Activated CD4-positive, alpha-beta memory T cell treated with anti-CD3 and anti-CD28 coated beads for 36 hours (primary cell): ENCODE results near the gene PRL. TPM values are rescaled to one million over a fixed set of nuclear protein-coding genes. Genes with fewer than 3 reads are reported as not detected.

ENCODE experiments used
- CTCF ChIA-PET: fragments of 350-600 bp; sonication (Branson Sonifier 250); formaldehyde crosslinking; loops from one replicate; lab custom pipeline; 2021; ENCODE audit warnings: antibody characterized with exemption, inconsistent platforms; lab: Charles Lee
- POLR2A ChIA-PET: fragments of 350-600 bp; sonication (Branson Sonifier 250); formaldehyde crosslinking; loops from one replicate; lab custom pipeline; 2021; ENCODE audit warnings: antibody characterized with exemption; lab: Charles Lee
- DNase-seq: peaks from one replicate; pipeline ENCODE4 v3.0.0-alpha.2; 2020
- H3K27ac Mint-ChIP-seq: one replicate; pipeline ENCODE4 v1.8.0; 2021; ENCODE audit warnings: mixed read lengths
- H3K27me3 Mint-ChIP-seq: one replicate; pipeline ENCODE4 v1.8.0; 2021; ENCODE audit warnings: mixed read lengths
- H3K36me3 Mint-ChIP-seq: one replicate; pipeline ENCODE4 v1.8.0; 2021; ENCODE audit warnings: mixed read lengths
- H3K4me1 Mint-ChIP-seq: one replicate; pipeline ENCODE4 v1.8.0; 2021; ENCODE audit warnings: low read depth, mixed read lengths
- H3K4me3 Mint-ChIP-seq: one replicate; pipeline ENCODE4 v1.8.0; 2021; ENCODE audit warnings: mild to moderate bottlenecking, mixed read lengths
- H3K9me3 Mint-ChIP-seq: one replicate; pipeline ENCODE4 v1.8.0; 2021; ENCODE audit warnings: mixed read lengths
- intact Hi-C: fragments of 100-400 bp; cut with micrococcal nuclease; formaldehyde crosslinking; loops from one replicate; pipeline ENCODE4 v1.15.1; 2023
- total RNA-seq, 2 experiments: library from RNA; stranded (reverse); gene quantifications; one replicate each; pipeline ENCODE4 v1.2.3, GENCODE V29; 2021

The PRL gene
- total RNA-seq, 2 experiments from 2014 or later: not detected

DNA sequence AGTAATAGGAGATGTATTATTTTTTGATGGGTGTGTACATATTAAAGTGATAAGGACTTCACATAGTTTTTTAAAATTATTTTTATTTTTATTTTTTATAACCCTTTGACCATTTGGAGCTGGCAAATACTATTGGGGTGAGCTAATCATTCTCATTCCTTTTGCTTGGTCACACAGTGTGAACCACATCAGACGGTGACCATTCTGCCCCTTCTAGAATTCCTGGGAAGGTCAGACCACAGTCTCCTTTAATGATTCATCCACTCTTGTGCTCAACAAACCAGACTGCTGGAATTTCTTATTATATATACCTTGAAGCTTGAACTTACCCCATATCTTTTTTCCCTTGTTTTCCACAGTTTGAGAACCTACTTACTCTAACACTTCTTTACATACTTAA is 23.9 kb upstream of the PRL start:
- POLR2A ChIA-PET: no interaction called here
- H3K27ac Mint-ChIP-seq: no peak overlapping the region
- CTCF ChIA-PET: no interaction called here
- intact Hi-C loops: no loop called here
- no peak overlapping the region for H3K4me3 Mint-ChIP-seq
- no peaks in the 10 kb centered on the region for H3K4me1 Mint-ChIP-seq
- no peaks in the 10 kb centered on the region for H3K27me3 Mint-ChIP-seq
- no peaks in the 10 kb centered on the region for H3K36me3 Mint-ChIP-seq
- DNase-seq: no peak
- H3K9me3 Mint-ChIP-seq: peaks cover 5% of the 10 kb centered on the region

DNA sequence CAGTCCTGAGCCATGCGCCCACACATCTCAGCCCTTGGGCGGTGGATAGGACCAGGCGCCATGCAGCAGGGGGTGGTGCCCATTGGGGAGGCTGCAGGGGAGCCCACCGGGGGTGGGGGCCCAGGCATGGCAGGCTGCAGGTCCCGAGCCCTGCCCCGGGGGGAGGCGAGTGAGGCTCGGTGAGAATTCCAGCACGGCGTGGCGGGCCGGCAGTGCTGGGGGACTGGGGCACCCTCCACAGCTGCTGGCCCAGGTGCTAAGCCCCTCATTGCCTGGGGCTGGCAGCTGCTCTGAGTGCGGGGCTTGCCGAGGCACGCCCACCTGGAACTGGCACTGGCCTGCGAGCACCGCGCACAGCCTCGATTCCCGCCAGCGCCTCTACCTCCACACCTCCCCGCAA is 21.6 kb upstream of the PRL start:
- POLR2A ChIA-PET: no interaction called here
- H3K27ac Mint-ChIP-seq: no peak overlapping the region
- H3K27me3 Mint-ChIP-seq: no peaks in the 10 kb centered on the region
- H3K9me3 Mint-ChIP-seq: peaks cover 15% of the 10 kb centered on the region
- no peak for DNase-seq
- intact Hi-C loops: no loop called here
- no peaks in the 10 kb centered on the region for H3K4me1 Mint-ChIP-seq
- no peaks in the 10 kb centered on the region for H3K36me3 Mint-ChIP-seq
- CTCF ChIA-PET: no interaction called here
- H3K4me3 Mint-ChIP-seq: no peak overlapping the region

- ChIA-PET POLR2A (no interaction called here), CTCF (no interaction called here)
- H3K27ac Mint-ChIP-seq: no peak overlapping the region
- intact Hi-C loops: no loop called here
- H3K27me3 Mint-ChIP-seq: no peaks in the 10 kb centered on the region
- no peak for DNase-seq
- no peak overlapping the region for H3K4me3 Mint-ChIP-seq
- peaks cover 26% of the 10 kb centered on the region for H3K9me3 Mint-ChIP-seq
- H3K4me1 Mint-ChIP-seq: no peaks in the 10 kb centered on the region
- no peaks in the 10 kb centered on the region for H3K36me3 Mint-ChIP-seq
Measured at GRCh38 chr6:22313796-22314195, 17.0 kb upstream of the PRL start.

- H3K4me3 Mint-ChIP-seq: no peak overlapping the region
- H3K27ac Mint-ChIP-seq: no peak overlapping the region
- intact Hi-C loops: no loop called here
- DNase-seq: no peak
- H3K27me3 Mint-ChIP-seq: no peaks in the 10 kb centered on the region
- POLR2A ChIA-PET: no interaction called here
- CTCF ChIA-PET: interaction anchor here (0.6 kb wide), 1 partner anchor 53 kb away, joined by 3 read pairs; no protein-coding TSS in a partner anchor
- H3K36me3 Mint-ChIP-seq: no peaks in the 10 kb centered on the region
- H3K4me1 Mint-ChIP-seq: no peaks in the 10 kb centered on the region
- peaks cover 15% of the 10 kb centered on the region for H3K9me3 Mint-ChIP-seq
Measured at GRCh38 chr6:22308939-22309338, 12.1 kb upstream of the PRL start.

GRCh38 chr6:22306741-22307466 is 10.1 kb upstream of the PRL start:
- ChIA-PET POLR2A (no interaction called here), CTCF (no interaction called here)
- Mint-ChIP-seq H3K4me1 (no peaks in the 10 kb centered on the region), H3K4me3 (no peak overlapping the region), H3K27ac (no peak overlapping the region), H3K36me3 (no peaks in the 10 kb centered on the region), H3K27me3 (no peaks in the 10 kb centered on the region), H3K9me3 (peaks cover 11% of the 10 kb centered on the region)
- intact Hi-C loops: no loop called here
- no peak for DNase-seq

DNA sequence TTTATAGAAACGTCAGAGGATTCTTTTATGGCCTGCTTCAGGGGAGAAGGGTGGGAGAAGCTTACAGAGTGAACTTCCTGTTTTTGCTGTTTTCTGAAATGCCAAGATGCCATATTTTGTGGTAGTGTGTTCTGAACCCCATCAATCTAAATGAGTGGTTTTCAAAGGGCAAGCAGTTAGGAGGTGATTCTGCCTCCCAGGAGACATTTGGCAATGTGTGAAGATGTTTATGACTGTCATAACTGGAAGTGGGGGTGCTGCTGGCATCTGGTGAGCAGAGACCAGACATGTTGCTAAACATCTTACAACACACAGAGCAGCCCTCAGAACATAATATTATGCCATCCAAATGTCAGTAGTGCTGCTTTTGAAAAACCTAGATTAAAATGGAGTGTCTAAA is 6.0 kb upstream of the PRL start:
- ChIA-PET CTCF (no interaction called here), POLR2A (no interaction called here)
- Mint-ChIP-seq H3K27me3 (no peaks in the 10 kb centered on the region), H3K9me3 (no peaks in the 10 kb centered on the region), H3K36me3 (no peaks in the 10 kb centered on the region), H3K27ac (no peak overlapping the region), H3K4me1 (no peaks in the 10 kb centered on the region), H3K4me3 (no peak overlapping the region)
- DNase-seq: no peak
- intact Hi-C loops: no loop called here

- DNase-seq: no peak
- CTCF ChIA-PET: no interaction called here
- Mint-ChIP-seq H3K27ac (no peak overlapping the region), H3K27me3 (no peaks in the 10 kb centered on the region), H3K4me1 (no peaks in the 10 kb centered on the region), H3K9me3 (no peaks in the 10 kb centered on the region), H3K4me3 (no peak overlapping the region), H3K36me3 (no peaks in the 10 kb centered on the region)
- POLR2A ChIA-PET: no interaction called here
- intact Hi-C loops: no loop called here
Measured at GRCh38 chr6:22300273-22300998, 3.6 kb upstream of the PRL start.

DNA sequence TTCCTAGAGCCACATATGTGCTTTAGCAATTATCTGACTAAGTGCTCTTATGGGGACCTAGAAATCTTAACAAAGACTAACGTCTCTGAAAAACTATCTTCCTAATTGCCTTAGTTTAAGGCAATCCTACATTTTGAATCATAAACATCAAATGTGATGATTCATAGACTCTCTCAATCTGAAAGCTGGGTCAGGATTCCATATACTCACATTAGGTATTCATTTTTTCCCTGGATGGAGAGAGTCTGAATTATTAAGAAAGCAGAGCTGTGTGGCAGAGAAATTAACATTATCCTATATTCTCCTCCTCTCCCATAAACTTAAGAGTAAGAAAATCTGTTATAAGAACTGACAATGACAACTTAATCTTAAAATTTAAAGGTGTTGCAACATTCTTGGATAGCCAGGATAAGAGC is 1.6 kb upstream of the PRL start:
- H3K36me3 Mint-ChIP-seq: no peaks in the 10 kb centered on the region
- DNase-seq: no peak
- H3K4me3 Mint-ChIP-seq: no peak overlapping the region
- intact Hi-C loops: no loop called here
- CTCF ChIA-PET: no interaction called here
- no peaks in the 10 kb centered on the region for H3K9me3 Mint-ChIP-seq
- no peaks in the 10 kb centered on the region for H3K27me3 Mint-ChIP-seq
- POLR2A ChIA-PET: no interaction called here
- H3K4me1 Mint-ChIP-seq: no peaks in the 10 kb centered on the region
- H3K27ac Mint-ChIP-seq: no peak overlapping the region

GRCh38 chr6:22296067-22296466 is 769 bp downstream of the PRL start:
- intact Hi-C loops: no loop called here
- ChIA-PET POLR2A (no interaction called here), CTCF (no interaction called here)
- Mint-ChIP-seq H3K27ac (no peak overlapping the region), H3K9me3 (peaks cover 4% of the 10 kb centered on the region), H3K4me3 (no peak overlapping the region), H3K27me3 (no peaks in the 10 kb centered on the region), H3K36me3 (no peaks in the 10 kb centered on the region), H3K4me1 (no peaks in the 10 kb centered on the region)
- DNase-seq: no peak

GRCh38 chr6:22295145-22295544 is 1.7 kb downstream of the PRL start:
- intact Hi-C loops: no loop called here
- no peaks in the 10 kb centered on the region for H3K4me1 Mint-ChIP-seq
- DNase-seq: no peak
- peaks cover 4% of the 10 kb centered on the region for H3K9me3 Mint-ChIP-seq
- no peak overlapping the region for H3K4me3 Mint-ChIP-seq
- no peak overlapping the region for H3K27ac Mint-ChIP-seq
- ChIA-PET POLR2A (no interaction called here), CTCF (no interaction called here)
- H3K36me3 Mint-ChIP-seq: no peaks in the 10 kb centered on the region
- no peaks in the 10 kb centered on the region for H3K27me3 Mint-ChIP-seq

- Mint-ChIP-seq H3K36me3 (no peaks in the 10 kb centered on the region), H3K4me3 (no peak overlapping the region), H3K27ac (no peak overlapping the region), H3K4me1 (no peaks in the 10 kb centered on the region), H3K27me3 (no peaks in the 10 kb centered on the region), H3K9me3 (peaks cover 4% of the 10 kb centered on the region)
- no peak for DNase-seq
- CTCF ChIA-PET: no interaction called here
- POLR2A ChIA-PET: no interaction called here
- intact Hi-C loops: no loop called here
Measured at GRCh38 chr6:22294301-22294700, 2.5 kb downstream of the PRL start.

DNA sequence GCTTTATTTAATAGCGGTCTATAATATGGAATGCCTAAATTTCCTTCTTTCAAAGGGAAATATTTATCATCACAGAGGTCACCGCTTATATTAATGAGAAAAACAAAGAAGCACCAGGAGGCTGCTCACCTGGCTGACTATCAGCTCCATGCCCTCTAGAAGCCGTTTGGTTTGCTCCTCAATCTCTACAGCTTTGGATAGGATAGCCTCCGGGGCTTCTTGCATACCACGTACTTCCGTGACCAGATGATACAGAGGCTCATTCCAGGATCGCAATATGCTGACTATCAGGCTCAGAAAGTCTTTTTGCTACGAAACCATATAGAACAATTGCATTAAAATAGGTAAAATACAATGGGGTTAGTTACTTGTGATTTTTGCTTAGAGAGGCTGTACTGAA is 6.8 kb downstream of the PRL start:
- POLR2A ChIA-PET: no interaction called here
- no peaks in the 10 kb centered on the region for H3K27me3 Mint-ChIP-seq
- H3K27ac Mint-ChIP-seq: no peak overlapping the region
- intact Hi-C loops: no loop called here
- CTCF ChIA-PET: no interaction called here
- H3K4me3 Mint-ChIP-seq: no peak overlapping the region
- no peaks in the 10 kb centered on the region for H3K36me3 Mint-ChIP-seq
- peaks cover 4% of the 10 kb centered on the region for H3K9me3 Mint-ChIP-seq
- no peak for DNase-seq
- no peaks in the 10 kb centered on the region for H3K4me1 Mint-ChIP-seq

DNA sequence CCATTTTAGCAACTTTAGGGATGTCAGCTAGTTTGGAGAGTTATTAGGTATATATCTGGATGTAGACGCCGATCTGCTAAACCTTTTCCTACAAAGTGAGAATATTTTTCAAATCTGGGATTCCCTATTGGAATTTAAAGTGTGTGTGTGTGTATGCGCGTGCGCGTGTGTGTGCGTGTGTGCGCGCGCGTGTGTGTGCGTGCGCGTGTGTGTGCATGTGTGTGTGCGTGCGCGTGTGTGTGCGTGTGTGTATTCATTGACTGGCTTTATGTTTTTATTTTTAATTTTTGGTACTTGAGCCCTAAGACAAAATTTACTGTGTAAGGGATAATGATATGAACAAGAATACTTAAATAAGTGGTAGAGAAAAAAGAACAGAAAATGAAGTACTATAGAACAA is 8.1 kb downstream of the PRL start:
- ChIA-PET CTCF (no interaction called here), POLR2A (no interaction called here)
- H3K36me3 Mint-ChIP-seq: no peaks in the 10 kb centered on the region
- no peaks in the 10 kb centered on the region for H3K4me1 Mint-ChIP-seq
- H3K9me3 Mint-ChIP-seq: peaks cover 4% of the 10 kb centered on the region
- no peaks in the 10 kb centered on the region for H3K27me3 Mint-ChIP-seq
- no peak for DNase-seq
- intact Hi-C loops: no loop called here
- no peak overlapping the region for H3K27ac Mint-ChIP-seq
- no peak overlapping the region for H3K4me3 Mint-ChIP-seq
